ENCODE measurements around the gene BNIP5. TPM values are rescaled to one million over a fixed set of nuclear protein-coding genes. Genes with fewer than 3 reads are reported as not detected.
A peak's percentile ranks its signal among the peaks of the same experiment; 100 is the strongest.

BNIP5 gene
- total RNA-seq, 6 experiments from 2014 or later = not detected

DNA sequence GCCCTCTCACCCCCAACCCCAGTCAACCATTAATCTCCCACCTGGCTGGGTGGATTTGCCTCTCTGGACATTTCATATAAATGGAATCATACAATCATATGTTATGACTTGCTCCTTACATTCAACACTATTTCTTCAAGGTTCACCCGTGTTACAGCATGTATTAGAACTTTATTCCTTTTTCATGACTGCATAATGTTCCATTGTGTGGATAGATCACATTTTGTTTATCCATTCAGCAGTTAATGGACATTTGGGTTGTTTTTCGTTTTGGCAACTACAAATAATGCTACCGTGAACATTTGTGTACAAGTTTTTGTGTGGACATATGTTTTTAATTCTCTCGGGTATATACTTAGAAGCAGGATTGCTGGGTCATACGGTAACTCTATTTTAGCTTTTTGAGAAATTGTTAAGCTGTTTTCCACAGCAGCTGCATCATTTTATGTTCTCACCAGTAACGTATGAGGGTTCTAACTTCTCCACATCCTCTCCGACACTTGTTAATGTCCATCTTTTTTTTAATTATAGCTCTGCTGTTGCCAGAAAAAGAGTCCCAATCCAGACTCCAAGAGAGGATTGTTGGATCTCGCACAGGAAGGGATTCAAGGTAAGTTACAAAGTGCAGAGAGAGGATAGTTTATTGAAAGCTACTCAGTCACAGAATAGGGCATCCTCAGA is 15.9 kb upstream of the BNIP5 start:
- H3K27ac Mint-ChIP-seq = no peak overlapping the region
- no peaks in the 10 kb centered on the region for H3K9me3 Mint-ChIP-seq
- no peak overlapping the region for H3K4me3 Mint-ChIP-seq
- peaks cover 32% of the 10 kb centered on the region for H3K4me1 Mint-ChIP-seq (ENCODE audit: low read depth)
- TF ChIP-seq, protein P1, sequence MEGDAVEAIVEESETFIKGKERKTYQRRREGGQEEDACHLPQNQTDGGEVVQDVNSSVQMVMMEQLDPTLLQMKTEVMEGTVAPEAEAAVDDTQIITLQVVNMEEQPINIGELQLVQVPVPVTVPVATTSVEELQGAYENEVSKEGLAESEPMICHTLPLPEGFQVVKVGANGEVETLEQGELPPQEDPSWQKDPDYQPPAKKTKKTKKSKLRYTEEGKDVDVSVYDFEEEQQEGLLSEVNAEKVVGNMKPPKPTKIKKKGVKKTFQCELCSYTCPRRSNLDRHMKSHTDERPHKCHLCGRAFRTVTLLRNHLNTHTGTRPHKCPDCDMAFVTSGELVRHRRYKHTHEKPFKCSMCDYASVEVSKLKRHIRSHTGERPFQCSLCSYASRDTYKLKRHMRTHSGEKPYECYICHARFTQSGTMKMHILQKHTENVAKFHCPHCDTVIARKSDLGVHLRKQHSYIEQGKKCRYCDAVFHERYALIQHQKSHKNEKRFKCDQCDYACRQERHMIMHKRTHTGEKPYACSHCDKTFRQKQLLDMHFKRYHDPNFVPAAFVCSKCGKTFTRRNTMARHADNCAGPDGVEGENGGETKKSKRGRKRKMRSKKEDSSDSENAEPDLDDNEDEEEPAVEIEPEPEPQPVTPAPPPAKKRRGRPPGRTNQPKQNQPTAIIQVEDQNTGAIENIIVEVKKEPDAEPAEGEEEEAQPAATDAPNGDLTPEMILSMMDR (IDR thresholded peaks at IDR 0.05) = no peak
- 0 out of 2 replicates have a peak, but pooled peaks cover 5% of the 10 kb centered on the region for H3K36me3 Mint-ChIP-seq (ENCODE audit: low read depth)
- peaks cover 3% of the 10 kb centered on the region for H3K27me3 Mint-ChIP-seq (ENCODE audit: insufficient read depth)
- no peak for DNase-seq

DNA sequence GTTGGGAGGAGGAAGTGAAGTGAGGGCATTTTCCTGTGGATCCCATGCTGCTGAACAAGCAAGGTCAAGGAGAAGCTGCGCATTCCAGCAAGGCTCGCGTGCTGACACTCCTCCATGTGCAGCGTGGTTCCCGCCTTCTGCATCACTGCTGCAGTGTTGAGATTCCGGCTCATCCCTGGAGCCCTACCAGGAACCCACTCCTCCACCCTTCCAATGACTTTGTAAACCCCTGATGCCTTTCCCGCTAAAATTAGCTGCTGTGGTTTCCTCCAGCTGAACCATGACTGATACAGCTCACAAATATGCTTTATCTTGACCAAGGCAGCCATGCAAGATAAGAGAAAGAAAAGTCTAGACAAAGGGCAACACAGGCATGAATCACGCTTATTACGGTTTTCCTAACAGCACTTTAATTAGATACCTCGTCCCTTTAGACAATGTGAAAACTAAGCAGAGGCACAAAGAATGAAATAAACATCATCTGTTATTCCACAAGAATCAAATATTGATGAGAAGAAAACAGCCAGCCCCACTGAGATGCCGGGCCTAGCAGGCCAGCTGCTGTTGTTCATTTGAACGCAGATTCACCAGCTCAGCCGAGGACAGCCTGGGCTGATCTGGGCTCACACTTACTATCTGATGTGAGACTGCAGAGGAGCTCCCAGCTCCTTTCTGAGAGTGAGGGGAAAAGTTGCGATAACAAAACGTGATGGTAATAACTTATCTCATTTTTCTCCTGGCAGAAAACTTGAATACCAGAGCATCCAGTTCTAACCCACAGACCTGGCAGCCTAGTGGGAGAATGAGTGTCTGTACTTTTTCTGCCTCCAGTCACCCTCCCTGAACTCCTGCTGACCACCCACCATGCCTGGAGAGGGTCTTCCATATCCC is 14.2 kb upstream of the BNIP5 start:
- Mint-ChIP-seq H3K9me3 (no peaks in the 10 kb centered on the region), H3K36me3 (ENCODE audit: low read depth) (0 out of 2 replicates have a peak, but pooled peaks cover 5% of the 10 kb centered on the region), H3K27me3 (ENCODE audit: insufficient read depth) (peaks cover 1% of the 10 kb centered on the region), H3K4me1 (ENCODE audit: low read depth) (peaks cover 32% of the 10 kb centered on the region), H3K4me3 (peak overlapping the region; percentile 14; the same call in 1 of the 2 replicates), H3K27ac (no peak overlapping the region)
- TF ChIP-seq, protein P1 (IDR thresholded peaks at IDR 0.05) = no peak
- peak; percentile 37 for DNase-seq

DNA sequence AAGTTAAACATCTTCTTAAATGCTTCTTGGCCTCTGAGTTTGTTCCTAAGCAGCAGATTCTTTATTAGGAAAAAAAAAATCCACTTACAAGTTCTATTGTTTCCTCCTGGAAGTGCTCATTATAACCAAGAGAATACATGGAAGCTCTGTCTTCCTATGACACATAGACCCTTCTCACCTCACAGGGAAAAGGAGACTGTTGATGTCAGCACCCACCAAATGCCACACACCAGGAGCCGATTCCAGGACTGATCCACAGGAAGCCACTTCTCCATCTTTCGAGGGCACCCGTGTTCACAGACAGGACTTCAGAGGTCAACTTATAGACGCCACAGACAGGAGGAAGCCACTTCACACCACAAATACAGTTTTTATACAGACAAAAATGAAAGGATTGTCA is 13.4 kb upstream of the BNIP5 start:
- no peak for DNase-seq
- H3K4me1 Mint-ChIP-seq (ENCODE audit: low read depth) = peaks cover 32% of the 10 kb centered on the region
- TF ChIP-seq, protein P1 (IDR thresholded peaks at IDR 0.05) = no peak
- peaks cover 1% of the 10 kb centered on the region for H3K27me3 Mint-ChIP-seq (ENCODE audit: insufficient read depth)
- H3K27ac Mint-ChIP-seq = no peak overlapping the region
- no peaks in the 10 kb centered on the region for H3K9me3 Mint-ChIP-seq
- 0 out of 2 replicates have a peak, but pooled peaks cover 5% of the 10 kb centered on the region for H3K36me3 Mint-ChIP-seq (ENCODE audit: low read depth)
- H3K4me3 Mint-ChIP-seq = no peak overlapping the region

DNA sequence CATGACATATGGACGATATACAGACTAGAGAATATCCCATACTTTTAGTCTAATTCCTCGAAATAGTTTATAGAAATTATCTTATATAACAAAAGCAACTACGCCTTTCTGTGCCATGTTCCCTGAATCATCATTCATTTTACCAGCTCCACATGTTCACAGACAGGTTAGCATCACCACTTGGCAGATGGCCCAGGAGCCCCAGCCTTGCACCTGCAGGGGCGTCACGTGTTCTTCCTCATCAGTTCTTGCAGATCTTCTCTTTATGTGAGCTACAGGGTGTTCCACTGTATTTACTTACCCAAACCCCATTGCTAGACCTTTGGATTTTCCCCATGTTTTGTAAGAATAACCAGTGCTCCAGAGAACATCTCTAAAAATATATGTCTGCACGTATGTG is 12.6 kb upstream of the BNIP5 start:
- DNase-seq = no peak
- H3K4me1 Mint-ChIP-seq (ENCODE audit: low read depth) = peaks cover 32% of the 10 kb centered on the region
- TF ChIP-seq, protein P1 (IDR thresholded peaks at IDR 0.05) = no peak
- peaks cover 1% of the 10 kb centered on the region for H3K27me3 Mint-ChIP-seq (ENCODE audit: insufficient read depth)
- no peak overlapping the region for H3K4me3 Mint-ChIP-seq
- no peak overlapping the region for H3K27ac Mint-ChIP-seq
- H3K9me3 Mint-ChIP-seq = no peaks in the 10 kb centered on the region
- 0 out of 2 replicates have a peak, but pooled peaks cover 5% of the 10 kb centered on the region for H3K36me3 Mint-ChIP-seq (ENCODE audit: low read depth)

DNA sequence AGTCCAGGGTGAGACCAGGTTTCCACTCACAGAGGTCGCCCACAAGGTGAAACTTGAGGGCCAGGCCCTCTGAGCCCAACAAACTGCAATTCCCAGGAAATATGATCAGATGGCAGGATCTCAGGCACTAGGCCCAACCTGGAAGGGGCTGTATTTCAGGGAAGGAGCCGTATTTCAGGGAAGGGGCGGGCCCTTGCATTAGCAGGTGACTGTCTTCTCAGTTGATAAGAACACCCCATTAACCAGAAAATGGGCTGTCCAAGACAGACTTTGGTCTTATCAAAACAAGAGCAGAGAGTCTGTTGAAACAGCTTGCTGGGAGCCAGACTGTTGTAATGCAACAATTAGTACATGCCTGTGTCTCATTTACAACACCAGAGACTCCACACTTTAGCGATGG is 10.9 kb upstream of the BNIP5 start:
- no peak for DNase-seq
- Mint-ChIP-seq H3K27ac (no peak overlapping the region), H3K4me1 (ENCODE audit: low read depth) (peaks cover 20% of the 10 kb centered on the region), H3K4me3 (no peak overlapping the region), H3K9me3 (no peaks in the 10 kb centered on the region), H3K27me3 (ENCODE audit: insufficient read depth) (no peaks in the 10 kb centered on the region; the same call in 1 of the 2 replicates), H3K36me3 (ENCODE audit: low read depth) (0 out of 2 replicates have a peak, but pooled peaks cover under 1% of the 10 kb centered on the region)
- TF ChIP-seq, protein P1 (IDR thresholded peaks at IDR 0.05) = no peak
